GM18508 (cell line): ENCODE measurements around the gene CCNL2.
"Not testable (repeated sequence)": the region's sequence is repeated elsewhere in the genome, so short reads cannot be mapped to it uniquely, and the experiment has no call there.

Source experiments
- ATAC-seq: cut with Tn5 transposase; IDR thresholded peaks from one replicate; pipeline ENCODE4 v1.9.1; 2021; ENCODE audit warnings: moderate number of reproducible peaks; ENCODE audit not compliant: insufficient read depth, unreplicated experiment

The CCNL2 gene

GRCh38 chr1:1399187-1399871 lies at the start of gene CCNL2:
CCNL2 (minus strand) TSS chr1:1399335; CDS start chr1:1399306, 29 bp downstream.
- ATAC-seq, result peak; percentile 64

GRCh38 chr1:1446631-1447030 lies 47.5 kb upstream of the CCNL2 start:
- ATAC-seq, result not testable (repeated sequence)

GRCh38 chr1:1442069-1442770 lies 43.1 kb upstream of the CCNL2 start:
- no peak for ATAC-seq

DNA sequence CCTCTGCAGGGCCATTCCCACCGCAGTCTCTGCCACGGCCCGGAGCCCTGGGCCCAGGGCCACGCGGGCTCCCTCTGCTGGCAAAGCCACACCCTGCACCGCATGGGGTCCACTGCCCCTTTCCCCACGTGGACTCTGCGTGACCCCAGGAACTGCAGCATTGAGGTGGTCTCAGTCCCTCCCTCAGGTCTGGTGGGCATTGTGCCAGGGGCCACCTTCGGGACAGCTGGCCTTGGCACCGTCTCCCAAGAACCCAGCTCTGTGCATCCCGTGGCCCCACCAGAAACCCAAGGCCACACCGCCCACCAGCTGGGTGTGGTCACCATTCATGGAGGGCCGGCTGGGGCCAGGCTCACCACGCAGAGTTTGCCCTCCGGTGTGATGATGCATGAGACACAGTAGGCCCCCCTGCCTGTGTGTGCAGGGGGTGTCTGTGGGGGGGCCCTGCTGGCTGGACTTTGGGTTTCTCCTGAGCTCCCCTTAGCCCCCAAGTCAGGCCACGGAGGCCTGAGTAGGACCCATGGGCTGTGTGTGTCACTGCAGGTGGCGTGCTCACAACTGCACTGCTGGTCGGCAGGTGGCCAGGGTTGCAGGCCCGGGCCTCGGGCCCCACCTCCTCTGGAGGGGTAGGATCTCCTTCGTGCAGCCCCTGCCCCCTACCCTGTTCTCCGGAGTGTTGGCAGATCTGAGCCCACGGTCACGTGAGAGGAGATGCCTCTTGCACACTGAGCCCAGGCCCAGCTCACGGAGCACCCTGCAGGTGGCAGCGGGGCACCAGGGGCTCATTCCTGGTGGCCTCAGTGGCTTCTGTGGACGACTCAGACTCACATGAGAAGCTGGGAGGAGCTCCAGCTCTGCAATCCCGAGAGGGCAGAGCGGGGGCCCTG lies 42.1 kb upstream of the CCNL2 start:
- no peak for ATAC-seq

- no peak for ATAC-seq
Observed at GRCh38 chr1:1440262-1441001, 41.3 kb upstream of the CCNL2 start.

DNA sequence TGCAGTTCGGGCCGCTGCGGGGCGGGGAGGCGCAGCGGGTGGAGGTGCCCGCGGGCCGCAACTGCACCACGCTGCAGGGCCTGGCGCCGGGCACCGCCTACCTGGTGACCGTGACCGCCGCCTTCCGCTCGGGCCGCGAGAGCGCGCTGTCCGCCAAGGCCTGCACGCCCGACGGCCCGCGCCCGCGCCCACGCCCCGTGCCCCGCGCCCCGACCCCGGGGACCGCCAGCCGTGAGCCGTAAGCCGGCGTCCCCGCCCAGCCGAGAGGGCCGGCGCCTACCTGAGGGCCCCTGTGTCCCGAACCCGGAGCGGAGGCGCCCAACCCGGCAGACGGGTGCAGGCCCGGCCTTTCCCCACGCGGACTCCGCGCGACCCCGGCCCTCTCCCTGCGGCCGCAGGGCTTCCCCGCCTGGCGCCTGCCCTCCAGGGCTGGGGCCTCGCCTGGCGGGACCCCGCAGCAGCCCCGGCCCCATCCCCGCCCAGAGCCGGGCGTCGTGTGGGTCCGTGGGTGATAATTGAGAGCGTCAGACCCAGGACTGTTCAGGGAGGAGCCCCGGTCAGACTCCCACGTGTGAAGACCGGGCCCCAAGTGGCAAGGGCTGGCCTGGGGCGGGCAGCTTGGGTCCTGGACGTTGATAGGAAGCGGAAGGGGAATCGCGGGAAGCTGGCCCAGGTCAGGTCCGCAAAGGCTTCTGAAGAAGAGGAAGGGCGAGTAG lies 40.6 kb upstream of the CCNL2 start:
- no peak for ATAC-seq

DNA sequence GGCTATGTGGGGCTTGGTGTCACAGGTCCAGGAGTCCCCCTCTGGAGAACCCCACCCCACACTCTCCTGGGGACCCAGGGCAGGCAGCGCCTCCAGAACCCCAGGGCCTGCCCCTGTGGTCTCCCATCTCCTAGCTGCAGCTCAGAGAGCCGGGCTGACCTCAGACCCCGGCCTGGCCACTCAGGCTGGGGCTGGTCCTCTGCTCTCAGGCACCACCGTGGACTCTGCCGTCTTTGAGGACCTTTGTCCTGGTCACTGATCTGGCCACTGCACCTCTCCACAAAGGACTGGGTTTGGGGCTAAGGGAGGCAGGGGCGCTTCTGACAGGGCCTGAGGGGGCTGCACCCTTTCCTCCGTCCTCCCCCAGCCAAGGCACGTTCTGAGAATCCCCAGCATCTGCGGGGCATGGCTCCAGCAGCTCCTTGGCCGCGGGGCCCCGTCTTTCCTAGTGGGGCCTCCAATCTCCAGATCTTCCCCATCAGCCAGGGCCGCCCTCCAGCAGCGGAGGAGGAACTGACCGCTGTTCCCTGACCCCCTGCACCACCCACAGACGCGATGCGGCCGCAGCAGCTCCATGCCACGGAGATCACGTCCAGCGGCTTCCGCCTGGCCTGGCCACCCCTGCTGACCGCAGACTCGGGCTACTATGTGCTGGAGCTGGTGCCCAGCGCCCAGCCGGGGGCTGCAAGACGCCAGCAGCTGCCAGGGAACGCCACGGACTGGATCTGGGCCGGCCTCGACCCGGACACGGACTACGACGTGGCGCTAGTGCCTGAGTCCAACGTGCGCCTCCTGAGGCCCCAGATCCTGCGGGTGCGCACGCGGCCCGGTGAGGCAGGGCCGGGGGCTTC lies 39.6 kb upstream of the CCNL2 start:
- ATAC-seq, result no peak

GRCh38 chr1:1437904-1438376 lies 38.8 kb upstream of the CCNL2 start:
- no peak for ATAC-seq

- ATAC-seq, result no peak
Observed at GRCh38 chr1:1437033-1437903, 38.1 kb upstream of the CCNL2 start.

DNA sequence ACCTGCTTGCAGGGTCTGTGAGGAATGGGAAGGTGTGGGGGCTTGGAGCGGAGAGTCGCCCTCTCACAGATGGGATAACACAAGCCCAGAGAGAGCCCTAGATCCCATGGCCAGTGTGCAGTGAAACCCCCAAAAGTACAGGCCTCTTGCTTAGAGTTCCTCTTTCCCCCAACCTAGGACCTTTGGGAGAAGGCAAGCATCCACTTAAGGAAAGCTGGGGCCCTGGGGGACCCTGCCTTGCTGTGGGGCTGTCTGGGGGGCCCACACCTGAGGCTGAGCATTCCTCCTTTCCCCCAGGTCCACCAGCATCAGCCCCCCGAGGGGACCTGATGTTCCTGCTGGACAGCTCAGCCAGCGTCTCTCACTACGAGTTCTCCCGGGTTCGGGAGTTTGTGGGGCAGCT lies 37.5 kb upstream of the CCNL2 start:
- ATAC-seq, result no peak

- no peak for ATAC-seq
Observed at GRCh38 chr1:1435911-1436629, 36.9 kb upstream of the CCNL2 start.

GRCh38 chr1:1435106-1435903 lies 36.2 kb upstream of the CCNL2 start, which contains the start of gene VWA1:
VWA1 (plus strand) TSS chr1:1435690; CDS start chr1:1435749, 59 bp downstream.
- ATAC-seq, result no peak

- ATAC-seq, result no peak
Observed at GRCh38 chr1:1434824-1435105, 35.6 kb upstream of the CCNL2 start.

GRCh38 chr1:1434131-1434823 lies 35.1 kb upstream of the CCNL2 start:
- no peak for ATAC-seq

DNA sequence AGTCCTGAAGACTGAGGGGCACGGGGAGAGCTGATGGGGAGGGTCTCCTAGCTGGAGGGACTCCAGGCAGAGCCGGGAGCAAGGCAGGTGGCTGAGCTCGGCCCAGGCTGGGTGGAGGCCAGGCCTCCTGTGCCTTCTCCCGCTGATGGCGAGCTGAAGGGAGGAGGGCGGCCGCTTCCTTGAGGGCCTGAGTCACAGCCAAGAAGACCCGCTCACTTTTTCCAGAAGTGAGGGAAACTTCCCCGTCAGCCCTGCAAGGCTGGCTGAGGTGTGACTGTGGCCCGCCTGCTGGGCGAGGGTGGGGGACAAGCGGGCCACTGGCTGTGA lies 34.6 kb upstream of the CCNL2 start:
- no peak for ATAC-seq
